ENCODE results near the gene FXR2.

FXR2 gene

GRCh38 chr17:7587420-7588151 is 27.1 kb downstream of the FXR2 start:
- DNase-seq (ENCODE audit: low spot score): peak; percentile 66

- peak; percentile 48 for DNase-seq (ENCODE audit: low spot score)
Measured at GRCh38 chr17:7586673-7587419, 27.9 kb downstream of the FXR2 start.

GRCh38 chr17:7583253-7584109 is 31.2 kb downstream of the FXR2 start, which contains the start of gene MPDU1:
TSS of gene MPDU1 (plus strand) at chr17:7583852. CDS start at chr17:7583863, 11 bp downstream.
- peak; percentile 99 for DNase-seq (ENCODE audit: low spot score)

- DNase-seq (ENCODE audit: low spot score): peak; percentile 77
Measured at GRCh38 chr17:7582396-7583252, 32.1 kb downstream of the FXR2 start.

- DNase-seq (ENCODE audit: low spot score): peak; percentile 85
Measured at GRCh38 chr17:7580604-7581575, 33.8 kb downstream of the FXR2 start.

GRCh38 chr17:7579834-7580603 is 34.7 kb downstream of the FXR2 start:
- DNase-seq (ENCODE audit: low spot score): peak; percentile 49

- DNase-seq (ENCODE audit: low spot score): peak; percentile 100
Measured at GRCh38 chr17:7579001-7579833, 35.5 kb downstream of the FXR2 start, which contains the start of gene CD68. TSS of gene CD68 (plus strand) at chr17:7579638. CDS start at chr17:7579678, 40 bp downstream.

- no peak for DNase-seq (ENCODE audit: low spot score)
Measured at GRCh38 chr17:7577327-7578199, 37.1 kb downstream of the FXR2 start.

- no peak for DNase-seq (ENCODE audit: low spot score)
Measured at GRCh38 chr17:7576432-7576937, 38.2 kb downstream of the FXR2 start.

- DNase-seq (ENCODE audit: low spot score): peak; percentile 43
Measured at GRCh38 chr17:7575959-7576358, 38.7 kb downstream of the FXR2 start.

- peak; percentile 42 for DNase-seq (ENCODE audit: low spot score)
Measured at GRCh38 chr17:7575481-7575883, 39.2 kb downstream of the FXR2 start.

GRCh38 chr17:7574176-7574953 is 40.3 kb downstream of the FXR2 start:
- peak; percentile 48 for DNase-seq (ENCODE audit: low spot score)

- peak; percentile 89 for DNase-seq (ENCODE audit: low spot score)
Measured at GRCh38 chr17:7573324-7574080, 41.2 kb downstream of the FXR2 start.

GRCh38 chr17:7572588-7573323 is 41.9 kb downstream of the FXR2 start:
- DNase-seq (ENCODE audit: low spot score): peak; percentile 99

- DNase-seq (ENCODE audit: low spot score): no peak
Measured at GRCh38 chr17:7572338-7572587, 42.4 kb downstream of the FXR2 start.
